Ishikawa (cell line): ENCODE data around the gene PLXNA4.

Source experiments
- CEBPB ChIP-seq: IDR thresholded peaks from 2 replicates; pipeline ENCODE4 v1.6.1; 2012
- CREB1 ChIP-seq: IDR thresholded peaks from 2 replicates; pipeline ENCODE4 v1.6.1; 2012; ENCODE audit warnings: low read depth
- EGR1 ChIP-seq: IDR thresholded peaks from 2 replicates; pipeline ENCODE4 v1.6.1; 2012
- EP300 ChIP-seq: IDR thresholded peaks from 2 replicates; pipeline ENCODE4 v1.6.1; 2012; ENCODE audit warnings: borderline replicate concordance
- FOXM1 ChIP-seq: IDR thresholded peaks from 2 replicates; pipeline ENCODE4 v1.6.1; 2012; ENCODE audit warnings: low read depth, borderline replicate concordance
- NFIC ChIP-seq: IDR thresholded peaks from 2 replicates; pipeline ENCODE4 v1.6.1; 2012
- RAD21 ChIP-seq: IDR thresholded peaks from 2 replicates; pipeline ENCODE4 v1.6.1; 2012; ENCODE audit warnings: low read depth
- TAF1 ChIP-seq: IDR thresholded peaks from 2 replicates; pipeline ENCODE4 v1.6.1; 2012; ENCODE audit warnings: low read depth, mild to moderate bottlenecking
- TCF12 ChIP-seq: IDR thresholded peaks from 2 replicates; pipeline ENCODE4 v1.6.1; 2012; ENCODE audit warnings: low read depth
- TEAD4 ChIP-seq: IDR thresholded peaks from 2 replicates; pipeline ENCODE4 v1.6.1; 2012
- YY1 ChIP-seq: IDR thresholded peaks from 2 replicates; pipeline ENCODE4 v1.6.1; 2012; ENCODE audit warnings: low read depth
- ZBTB7A ChIP-seq: IDR thresholded peaks from 2 replicates; pipeline ENCODE4 v1.6.1; 2012; ENCODE audit warnings: low read depth
- TF ChIP-seq, protein P1 (sequence below): IDR thresholded peaks from 2 replicates; pipeline ENCODE4 v1.6.1; 2012
- TF ChIP-seq, protein P2 (sequence below): IDR thresholded peaks from 2 replicates; pipeline ENCODE4 v1.6.1; 2012; ENCODE audit warnings: low read depth, mild to moderate bottlenecking
- TF ChIP-seq, protein P3 (sequence below): IDR thresholded peaks from 2 replicates; pipeline ENCODE4 v1.6.1; 2012

PLXNA4 gene

DNA sequence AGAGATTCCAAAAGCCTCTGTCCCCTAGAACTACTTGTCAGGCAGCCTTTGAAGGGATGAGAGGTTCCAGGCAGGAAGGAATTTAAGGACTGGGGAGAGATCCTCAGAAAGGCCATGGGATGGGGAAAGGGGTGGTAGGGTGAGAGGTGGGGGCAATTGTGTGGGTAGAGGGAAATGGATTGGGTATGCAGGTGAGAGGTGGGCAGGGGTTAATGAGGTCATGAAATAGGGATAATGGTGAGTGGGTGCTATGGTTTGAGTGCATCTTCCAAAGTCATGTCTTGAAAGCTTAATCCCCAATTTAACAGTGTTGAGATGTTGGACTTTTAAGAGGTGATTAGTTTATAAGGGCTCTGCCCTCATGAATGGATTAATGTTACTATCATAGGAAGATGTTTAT, 383.5 kb downstream of the PLXNA4 start:
- TF ChIP-seq RAD21, result no peak
- no peak for TF ChIP-seq YY1
- TF ChIP-seq, protein P1, sequence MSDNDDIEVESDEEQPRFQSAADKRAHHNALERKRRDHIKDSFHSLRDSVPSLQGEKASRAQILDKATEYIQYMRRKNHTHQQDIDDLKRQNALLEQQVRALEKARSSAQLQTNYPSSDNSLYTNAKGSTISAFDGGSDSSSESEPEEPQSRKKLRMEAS, result no peak
- TF ChIP-seq NFIC, result no peak
- TF ChIP-seq, protein P2, sequence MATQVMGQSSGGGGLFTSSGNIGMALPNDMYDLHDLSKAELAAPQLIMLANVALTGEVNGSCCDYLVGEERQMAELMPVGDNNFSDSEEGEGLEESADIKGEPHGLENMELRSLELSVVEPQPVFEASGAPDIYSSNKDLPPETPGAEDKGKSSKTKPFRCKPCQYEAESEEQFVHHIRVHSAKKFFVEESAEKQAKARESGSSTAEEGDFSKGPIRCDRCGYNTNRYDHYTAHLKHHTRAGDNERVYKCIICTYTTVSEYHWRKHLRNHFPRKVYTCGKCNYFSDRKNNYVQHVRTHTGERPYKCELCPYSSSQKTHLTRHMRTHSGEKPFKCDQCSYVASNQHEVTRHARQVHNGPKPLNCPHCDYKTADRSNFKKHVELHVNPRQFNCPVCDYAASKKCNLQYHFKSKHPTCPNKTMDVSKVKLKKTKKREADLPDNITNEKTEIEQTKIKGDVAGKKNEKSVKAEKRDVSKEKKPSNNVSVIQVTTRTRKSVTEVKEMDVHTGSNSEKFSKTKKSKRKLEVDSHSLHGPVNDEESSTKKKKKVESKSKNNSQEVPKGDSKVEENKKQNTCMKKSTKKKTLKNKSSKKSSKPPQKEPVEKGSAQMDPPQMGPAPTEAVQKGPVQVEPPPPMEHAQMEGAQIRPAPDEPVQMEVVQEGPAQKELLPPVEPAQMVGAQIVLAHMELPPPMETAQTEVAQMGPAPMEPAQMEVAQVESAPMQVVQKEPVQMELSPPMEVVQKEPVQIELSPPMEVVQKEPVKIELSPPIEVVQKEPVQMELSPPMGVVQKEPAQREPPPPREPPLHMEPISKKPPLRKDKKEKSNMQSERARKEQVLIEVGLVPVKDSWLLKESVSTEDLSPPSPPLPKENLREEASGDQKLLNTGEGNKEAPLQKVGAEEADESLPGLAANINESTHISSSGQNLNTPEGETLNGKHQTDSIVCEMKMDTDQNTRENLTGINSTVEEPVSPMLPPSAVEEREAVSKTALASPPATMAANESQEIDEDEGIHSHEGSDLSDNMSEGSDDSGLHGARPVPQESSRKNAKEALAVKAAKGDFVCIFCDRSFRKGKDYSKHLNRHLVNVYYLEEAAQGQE, result no peak
- no peak for TF ChIP-seq FOXM1
- no peak for TF ChIP-seq ZBTB7A
- no peak for TF ChIP-seq CREB1
- no peak for TF ChIP-seq EGR1
- no peak for TF ChIP-seq EP300
- no peak for TF ChIP-seq TEAD4
- no peak for TF ChIP-seq TAF1
- TF ChIP-seq, protein P3, sequence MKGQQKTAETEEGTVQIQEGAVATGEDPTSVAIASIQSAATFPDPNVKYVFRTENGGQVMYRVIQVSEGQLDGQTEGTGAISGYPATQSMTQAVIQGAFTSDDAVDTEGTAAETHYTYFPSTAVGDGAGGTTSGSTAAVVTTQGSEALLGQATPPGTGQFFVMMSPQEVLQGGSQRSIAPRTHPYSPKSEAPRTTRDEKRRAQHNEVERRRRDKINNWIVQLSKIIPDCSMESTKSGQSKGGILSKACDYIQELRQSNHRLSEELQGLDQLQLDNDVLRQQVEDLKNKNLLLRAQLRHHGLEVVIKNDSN, result no peak
- no peak for TF ChIP-seq TCF12
- TF ChIP-seq CEBPB, result no peak

DNA sequence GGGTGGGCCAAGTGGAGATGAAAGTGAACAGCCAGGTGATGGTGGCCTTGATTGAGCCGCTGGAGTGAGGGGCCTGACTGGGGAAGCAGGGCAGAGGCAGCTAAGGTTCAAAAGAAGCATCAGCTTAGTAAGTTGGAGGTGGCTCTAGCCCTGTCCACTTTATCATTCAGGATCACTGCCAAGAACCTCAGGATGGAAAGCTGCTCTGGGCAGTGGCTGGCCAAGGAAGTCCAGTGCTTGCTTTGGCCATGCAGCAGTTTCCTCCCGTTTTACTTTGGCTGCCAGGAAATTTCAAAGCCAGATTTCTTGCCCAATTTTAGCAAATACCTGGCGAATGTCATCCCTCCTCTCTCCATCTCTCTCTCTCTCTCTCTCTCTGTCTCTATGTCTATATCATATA, 384.9 kb downstream of the PLXNA4 start:
- TF ChIP-seq CEBPB (no peak), FOXM1 (no peak), TEAD4 (no peak), RAD21 (no peak)

DNA sequence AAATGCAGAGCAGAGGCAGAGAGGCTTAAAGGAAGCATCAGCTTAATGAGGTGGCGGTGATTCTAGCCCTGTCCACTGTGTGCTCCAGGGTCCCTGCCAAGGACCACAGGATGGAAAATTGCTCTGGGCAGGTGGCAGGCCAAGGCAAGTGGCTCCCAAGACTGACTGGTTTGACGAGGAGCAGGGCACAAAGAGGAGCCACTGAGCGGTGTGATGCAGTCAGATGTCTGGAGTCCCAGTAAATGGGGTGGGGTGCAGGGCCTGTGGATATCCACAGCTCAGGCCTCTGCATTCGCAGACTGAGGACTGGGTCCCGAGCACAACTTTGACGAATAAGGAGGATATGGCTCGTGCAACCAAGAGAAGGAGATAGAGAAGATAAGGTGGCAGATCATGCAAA, 385.6 kb downstream of the PLXNA4 start:
- TF ChIP-seq EP300, result no peak
- TF ChIP-seq, protein P2, result no peak
- TF ChIP-seq, protein P3, result no peak
- TF ChIP-seq TEAD4, result no peak
- TF ChIP-seq EGR1, result no peak
- no peak for TF ChIP-seq TAF1
- no peak for TF ChIP-seq NFIC
- no peak for TF ChIP-seq TCF12

DNA sequence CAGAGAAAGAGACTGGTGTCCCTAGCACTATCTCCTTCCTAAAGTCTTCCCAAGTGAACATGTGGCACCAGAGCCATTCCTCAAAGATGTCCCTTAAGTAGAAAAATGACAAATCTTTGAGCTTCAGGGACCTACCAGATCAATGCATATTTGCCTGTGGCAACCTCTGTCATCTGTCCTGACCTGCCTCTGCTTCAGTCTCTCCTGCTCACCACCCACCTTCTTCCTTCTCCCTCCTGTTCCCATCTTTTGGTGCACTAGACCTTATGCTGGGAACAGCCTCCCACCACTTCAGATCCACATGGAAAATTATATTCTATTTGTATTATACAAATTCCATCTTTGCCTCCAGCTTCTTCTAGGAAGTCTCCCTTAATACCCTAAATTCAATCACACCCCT, 386.4 kb downstream of the PLXNA4 start:
- TF ChIP-seq EGR1 (no peak), NFIC (no peak), TCF12 (no peak), CEBPB (no peak), ZBTB7A (no peak), TEAD4 (no peak), EP300 (no peak), FOXM1 (no peak), YY1 (no peak), RAD21 (no peak), TAF1 (no peak), CREB1 (no peak)
- TF ChIP-seq, protein P1, result no peak
- TF ChIP-seq, protein P3, result no peak
- TF ChIP-seq, protein P2, result no peak
